GM12891 (cell line): ENCODE measurements around the gene NECTIN4.

Experiments used
- POLR2A ChIP-seq: IDR thresholded peaks from 2 replicates; pipeline ENCODE4 v1.6.1; 2011; ENCODE audit warnings: low read depth, low read length, control low read depth
- POLR2AphosphoS5 ChIP-seq: IDR thresholded peaks from 2 replicates; pipeline ENCODE4 v1.6.1; 2011; ENCODE audit warnings: low read depth, low read length, control low read depth
- POU2F2 ChIP-seq: IDR thresholded peaks from 2 replicates; pipeline ENCODE4 v1.6.1; 2011; ENCODE audit warnings: low read depth, mild to moderate bottlenecking, control low read depth, low read length, moderate library complexity
- SPI1 ChIP-seq: IDR thresholded peaks from 2 replicates; pipeline ENCODE4 v1.6.1; 2011; ENCODE audit warnings: low read depth, low read length, control low read depth
- TAF1 ChIP-seq: IDR thresholded peaks from 2 replicates; pipeline ENCODE4 v1.6.1; 2011; ENCODE audit warnings: low read depth, low read length, control low read depth

GRCh38 chr1:161091093-161091492 lies 1.7 kb upstream of the NECTIN4 start:
- TF ChIP-seq POLR2AphosphoS5 (no peak), POU2F2 (no peak), POLR2A (no peak), SPI1 (no peak), TAF1 (no peak)
